ENCODE results near the gene VPS9D1.
"Not testable (repeated sequence)": the region's sequence is repeated elsewhere in the genome, so short reads cannot be mapped to it uniquely, and the experiment has no call there.

The VPS9D1 gene

DNA sequence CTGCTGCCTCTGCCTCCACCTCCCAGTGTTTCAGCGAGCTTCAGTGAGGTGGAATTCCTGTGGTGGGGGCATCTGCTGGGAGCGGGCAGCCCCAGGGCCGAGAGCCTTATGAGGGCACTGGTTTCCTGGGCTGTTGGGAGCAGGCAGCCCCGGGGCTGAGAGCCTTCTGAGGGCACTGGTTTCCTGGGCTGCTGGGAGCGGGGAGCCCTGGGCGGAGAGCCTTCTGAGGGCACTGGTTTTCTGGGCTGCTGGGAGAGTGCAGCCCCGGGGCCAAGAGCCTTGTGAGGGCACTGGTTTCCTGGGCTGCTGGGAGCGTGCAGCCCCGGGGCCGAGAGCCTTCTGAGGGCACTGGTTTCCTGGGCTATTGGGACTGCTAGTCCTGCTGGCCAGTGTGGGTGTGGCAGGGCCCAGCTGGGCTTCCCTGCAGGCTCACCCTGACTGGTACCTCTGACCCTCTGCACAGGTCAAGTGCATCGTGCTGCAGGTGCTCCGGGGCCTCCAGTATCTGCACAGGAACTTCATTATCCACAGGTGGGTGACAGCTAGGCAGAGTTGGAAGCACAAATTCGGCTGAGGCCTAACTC, 28.6 kb downstream of the VPS9D1 start:
- no peak for DNase-seq

DNA sequence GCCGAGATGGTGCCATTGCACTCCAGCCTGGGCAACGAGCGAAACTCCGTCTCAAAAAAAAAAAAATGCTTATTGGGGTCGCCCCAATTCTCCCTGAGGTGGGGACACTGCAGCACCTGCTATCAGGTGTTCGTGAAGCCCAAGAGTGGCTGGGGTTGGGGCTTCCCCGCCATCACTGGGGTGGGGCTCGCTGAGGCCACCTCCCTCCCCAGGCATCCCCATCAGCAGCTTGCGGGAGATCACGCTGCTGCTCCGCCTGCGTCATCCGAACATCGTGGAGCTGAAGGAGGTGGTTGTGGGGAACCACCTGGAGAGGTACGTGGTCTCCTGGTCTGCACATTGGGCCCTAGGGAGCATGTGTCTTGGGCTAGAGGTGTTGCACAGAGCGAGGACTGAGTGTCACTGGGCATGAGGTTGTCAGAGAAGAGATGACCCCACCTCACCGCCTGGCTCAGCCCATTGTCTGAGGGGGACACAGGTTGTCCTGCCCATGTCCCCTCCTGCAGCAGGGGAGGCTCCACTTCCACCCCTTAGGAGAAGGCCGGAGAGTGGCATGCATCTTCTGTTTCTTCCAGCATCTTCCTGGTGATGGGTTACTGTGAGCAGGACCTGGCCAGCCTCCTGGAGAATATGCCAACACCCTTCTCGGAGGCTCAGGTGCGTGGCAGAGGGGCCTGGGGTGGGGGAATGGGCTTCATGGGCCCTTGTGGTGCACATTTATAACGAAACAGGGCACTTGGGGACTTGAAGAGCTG, 29.3 kb downstream of the VPS9D1 start:
- DNase-seq = no peak

DNA sequence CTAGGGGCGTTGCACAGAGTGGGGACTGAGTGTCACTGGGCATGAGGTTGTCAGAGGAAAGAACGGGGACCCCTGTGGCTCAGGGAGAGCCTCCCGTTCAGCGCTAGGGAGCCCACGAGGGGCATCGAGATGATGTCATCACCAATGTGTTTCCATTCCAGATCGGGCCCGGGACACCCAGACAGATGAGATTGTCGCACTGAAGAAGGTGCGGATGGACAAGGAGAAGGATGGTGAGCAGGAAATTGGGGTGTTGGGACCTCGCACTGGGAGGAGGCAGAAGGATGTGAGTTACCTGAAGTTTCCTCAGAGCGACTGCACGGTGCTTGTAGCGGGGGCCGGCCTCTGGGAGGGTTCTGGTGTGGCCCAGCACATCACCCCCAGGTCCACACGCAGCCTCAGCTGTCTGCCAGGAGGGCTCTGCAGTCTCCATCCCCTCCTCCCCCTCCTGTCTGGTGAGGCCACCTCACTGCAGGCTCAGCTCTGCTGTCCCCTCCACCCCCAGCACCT, 30.3 kb downstream of the VPS9D1 start:
- no peak for DNase-seq

DNA sequence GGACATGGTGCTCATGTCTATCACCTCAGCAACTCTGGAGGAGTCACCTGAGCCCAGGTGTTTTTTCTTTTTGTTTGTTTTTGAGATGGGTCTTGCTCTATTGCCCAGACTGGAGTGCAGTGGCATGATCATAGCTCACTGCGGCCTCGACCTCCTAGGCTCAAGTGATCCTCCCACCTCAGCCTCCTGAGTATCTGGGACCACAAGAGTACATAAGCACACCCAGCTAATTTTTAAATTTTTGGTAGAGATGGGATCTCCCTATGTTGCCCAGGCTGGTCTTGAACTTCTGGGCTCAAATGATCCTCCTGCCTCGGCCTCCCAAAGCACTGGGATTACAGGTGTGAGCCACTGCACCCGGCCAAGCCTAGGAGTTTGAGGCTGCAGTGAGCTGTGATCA, 31.1 kb downstream of the VPS9D1 start:
- not testable (repeated sequence) for DNase-seq

DNA sequence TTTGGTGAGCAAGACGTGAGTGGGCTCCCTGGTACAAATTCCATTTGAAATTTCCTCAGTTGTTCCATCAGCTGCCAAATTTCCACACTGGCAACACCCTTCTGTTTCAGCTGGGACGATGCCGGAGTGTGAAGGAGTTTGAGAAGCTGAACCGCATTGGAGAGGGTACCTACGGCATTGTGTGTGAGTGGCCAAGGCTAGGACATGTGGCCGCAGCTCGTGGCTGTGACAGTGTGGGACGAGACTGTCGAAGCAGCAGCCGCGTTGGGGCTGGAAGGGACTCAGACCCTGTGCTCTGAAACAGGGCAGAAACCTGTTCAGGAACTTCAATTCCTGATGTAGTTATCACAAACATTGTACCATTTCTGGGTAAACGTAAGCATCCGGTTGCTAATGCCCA, 31.6 kb downstream of the VPS9D1 start:
- DNase-seq = no peak

DNA sequence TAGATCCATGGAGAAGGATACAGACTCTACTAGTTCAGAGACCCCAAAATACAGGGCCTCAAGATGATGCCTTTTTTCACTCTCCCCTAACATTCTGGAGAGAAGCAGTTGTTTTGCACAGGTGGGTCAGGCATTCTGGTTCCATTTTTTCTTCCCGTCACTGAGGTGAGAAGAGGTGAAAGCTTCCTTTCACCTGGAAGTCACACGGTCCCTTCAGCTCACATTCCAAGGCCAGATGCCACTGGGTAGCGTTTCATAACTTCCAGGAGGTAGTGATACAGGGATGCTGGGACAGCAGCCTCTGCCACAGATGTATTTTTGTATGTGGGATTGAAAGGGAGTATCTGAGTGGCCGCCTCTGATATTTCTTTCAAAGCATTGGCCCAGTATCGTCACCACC, 32.3 kb downstream of the VPS9D1 start:
- DNase-seq = no peak

DNA sequence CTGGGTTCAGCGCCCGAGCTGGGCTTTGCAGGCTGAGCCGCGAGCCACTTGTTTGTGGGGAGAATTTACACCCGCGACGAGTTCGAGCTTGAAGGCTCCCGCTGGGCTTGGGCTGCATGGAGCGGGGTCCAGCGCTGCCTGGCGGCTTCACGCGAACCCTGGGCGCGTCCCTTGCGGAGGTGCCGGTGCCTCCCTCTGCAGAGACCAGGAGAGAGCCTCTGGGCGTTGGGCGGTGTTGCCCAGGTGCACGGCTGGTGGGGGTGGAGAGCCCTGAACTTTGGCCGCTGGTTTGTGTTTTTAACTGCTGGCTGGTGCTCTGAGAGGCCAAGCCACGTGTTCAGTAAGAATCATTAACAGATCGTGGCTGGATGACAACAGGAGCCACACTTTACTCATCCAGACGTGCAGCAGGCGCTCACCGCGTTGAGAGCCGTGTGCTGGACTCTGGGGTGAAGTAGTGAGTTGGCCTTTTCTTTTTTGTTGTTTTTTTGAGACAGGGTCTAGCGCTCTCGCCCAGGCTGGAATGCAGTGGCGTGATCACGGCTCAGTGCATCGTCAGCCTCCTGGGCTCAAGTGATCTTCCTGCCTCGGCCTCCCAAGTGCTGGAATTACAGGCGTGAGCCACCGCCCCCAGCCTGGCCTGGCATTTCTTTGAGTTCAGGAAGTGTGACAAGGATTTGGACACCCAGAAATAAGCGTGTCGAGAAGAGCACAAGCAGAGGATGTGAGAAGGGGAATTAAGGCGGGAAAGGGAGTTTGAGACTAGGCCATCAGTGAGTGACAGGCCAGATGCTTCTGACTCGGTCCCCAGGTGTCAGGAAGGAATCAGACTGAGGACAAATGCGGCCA, 33.4 kb downstream of the VPS9D1 start:
- no peak for DNase-seq

DNA sequence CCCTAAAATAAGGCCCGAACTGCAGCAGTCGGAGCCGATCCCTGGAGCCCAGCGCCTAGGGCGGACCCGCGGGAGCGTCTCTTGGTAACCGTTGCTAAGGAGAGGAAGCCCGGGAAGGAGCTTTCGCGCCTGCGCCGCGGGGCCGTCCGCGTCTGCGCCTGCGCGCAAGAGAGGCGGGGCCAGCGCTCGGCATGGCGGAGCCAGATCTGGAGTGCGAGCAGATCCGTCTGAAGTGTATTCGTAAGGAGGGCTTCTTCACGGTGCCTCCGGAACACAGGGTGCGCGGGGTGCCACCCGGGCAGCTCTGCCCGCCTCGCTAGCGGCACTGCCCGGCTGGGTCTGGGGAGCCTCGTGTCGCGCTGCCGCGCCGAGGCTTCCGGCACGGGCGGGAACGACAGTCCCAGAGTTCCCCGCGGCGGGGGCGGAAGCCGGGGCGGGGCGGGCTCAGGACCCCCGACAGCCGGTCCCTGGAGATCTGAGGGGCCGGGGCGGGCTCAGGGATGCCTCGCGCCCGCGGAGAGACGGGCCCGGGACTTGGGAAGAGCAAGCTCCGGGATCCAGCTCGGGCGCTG, 34.1 kb downstream of the VPS9D1 start, which contains the start of gene CDK10:
Gene CDK10 (plus strand): TSS at position 170 of the 572 bp plus-strand sequence. CDS start 22 bp downstream, at position 192.
- peak; percentile 62 for DNase-seq

DNA sequence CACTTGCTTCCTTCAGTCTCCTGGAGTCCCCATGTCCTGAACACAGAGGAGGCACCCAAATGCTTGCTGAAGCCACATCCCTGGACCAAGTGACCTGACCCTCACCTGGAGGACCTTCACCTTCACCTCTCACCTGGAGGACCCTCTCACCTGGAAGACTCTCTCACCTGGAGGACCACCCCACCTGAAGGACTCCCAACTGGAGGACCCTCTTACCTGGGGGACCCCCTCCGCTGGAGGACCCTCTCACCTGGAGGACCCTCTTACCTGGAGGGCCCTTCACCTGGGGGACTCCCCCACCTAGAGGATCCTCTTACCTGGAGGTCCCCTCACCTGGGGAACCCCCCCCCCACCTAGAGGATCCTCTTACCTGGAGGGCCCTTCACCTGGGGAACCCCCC, 34.8 kb downstream of the VPS9D1 start:
- no peak for DNase-seq

DNA sequence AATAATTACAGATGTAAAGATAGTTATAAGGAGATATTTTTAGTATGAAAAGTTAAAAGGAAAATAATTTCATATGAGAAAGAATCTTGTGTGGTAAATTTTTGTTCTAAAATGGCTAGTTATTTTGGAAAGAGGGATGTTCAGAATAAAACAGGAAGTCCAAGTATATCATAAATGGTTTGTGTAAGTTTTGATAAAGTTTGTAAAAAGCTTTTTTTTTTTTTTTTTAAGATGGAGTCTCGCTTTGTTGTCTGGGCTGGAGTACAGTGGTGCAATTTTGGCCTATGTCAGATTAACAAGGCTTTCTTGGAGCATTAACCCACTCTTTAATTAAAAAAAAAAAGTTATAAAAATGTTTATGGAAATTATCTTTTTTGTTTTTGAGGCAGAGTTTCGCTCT, 42.4 kb downstream of the VPS9D1 start:
- DNase-seq = no peak

DNA sequence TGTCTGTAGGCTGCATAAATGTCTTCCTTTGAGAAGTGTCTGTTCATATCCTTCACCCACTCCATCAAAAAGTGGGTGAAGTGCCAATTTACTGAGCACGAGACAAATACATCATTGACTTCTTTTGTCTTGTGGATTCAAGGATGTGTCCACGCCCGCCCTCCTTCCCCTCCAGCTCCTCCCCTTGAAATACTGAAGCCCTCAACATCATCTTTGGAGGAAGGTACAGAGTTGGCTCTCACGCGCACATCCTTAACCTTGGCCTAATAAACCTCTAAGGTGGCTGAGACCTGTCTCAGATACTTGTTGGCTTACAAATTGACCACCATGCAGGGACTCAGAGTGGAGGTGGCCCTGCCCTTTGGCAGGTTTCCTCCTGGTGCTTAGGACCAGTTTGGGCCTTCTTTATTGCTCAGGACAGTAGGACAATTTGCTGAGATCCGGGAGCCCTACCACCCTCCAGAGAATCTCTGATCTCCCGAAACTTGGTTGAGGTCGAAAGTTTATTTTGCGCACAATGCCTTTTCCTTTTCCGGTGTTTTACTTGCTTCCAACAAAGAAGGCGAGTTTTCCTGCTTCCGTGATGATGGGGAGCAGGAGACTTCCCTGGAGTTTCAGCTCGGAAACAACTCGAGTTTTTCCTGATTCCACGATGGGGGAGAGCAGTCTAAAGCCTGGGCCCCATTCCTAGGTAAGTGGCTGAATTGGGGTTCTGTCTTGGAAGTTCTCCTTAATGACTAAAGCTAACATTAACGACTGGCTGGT, 48.3 kb downstream of the VPS9D1 start:
- DNase-seq = no peak

DNA sequence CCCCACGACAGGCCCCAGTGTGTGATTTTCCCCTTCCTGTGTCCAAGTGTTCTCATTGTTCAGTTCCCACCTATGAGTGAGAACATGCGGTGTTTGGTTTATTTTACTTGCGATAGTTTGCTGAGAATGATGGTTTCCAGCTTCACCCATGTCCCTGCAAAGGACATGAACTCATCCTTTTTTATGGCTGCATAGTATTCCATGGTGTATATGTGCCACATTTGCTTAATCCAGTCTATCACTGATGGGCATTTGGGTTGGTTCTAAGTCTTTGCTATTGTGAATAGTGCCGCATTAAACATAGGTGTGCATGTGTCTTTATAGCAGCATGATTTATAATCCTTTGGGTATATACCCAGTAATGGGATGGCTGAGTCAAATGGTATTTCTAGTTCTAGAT, 49.1 kb downstream of the VPS9D1 start:
- DNase-seq = not testable (repeated sequence)

DNA sequence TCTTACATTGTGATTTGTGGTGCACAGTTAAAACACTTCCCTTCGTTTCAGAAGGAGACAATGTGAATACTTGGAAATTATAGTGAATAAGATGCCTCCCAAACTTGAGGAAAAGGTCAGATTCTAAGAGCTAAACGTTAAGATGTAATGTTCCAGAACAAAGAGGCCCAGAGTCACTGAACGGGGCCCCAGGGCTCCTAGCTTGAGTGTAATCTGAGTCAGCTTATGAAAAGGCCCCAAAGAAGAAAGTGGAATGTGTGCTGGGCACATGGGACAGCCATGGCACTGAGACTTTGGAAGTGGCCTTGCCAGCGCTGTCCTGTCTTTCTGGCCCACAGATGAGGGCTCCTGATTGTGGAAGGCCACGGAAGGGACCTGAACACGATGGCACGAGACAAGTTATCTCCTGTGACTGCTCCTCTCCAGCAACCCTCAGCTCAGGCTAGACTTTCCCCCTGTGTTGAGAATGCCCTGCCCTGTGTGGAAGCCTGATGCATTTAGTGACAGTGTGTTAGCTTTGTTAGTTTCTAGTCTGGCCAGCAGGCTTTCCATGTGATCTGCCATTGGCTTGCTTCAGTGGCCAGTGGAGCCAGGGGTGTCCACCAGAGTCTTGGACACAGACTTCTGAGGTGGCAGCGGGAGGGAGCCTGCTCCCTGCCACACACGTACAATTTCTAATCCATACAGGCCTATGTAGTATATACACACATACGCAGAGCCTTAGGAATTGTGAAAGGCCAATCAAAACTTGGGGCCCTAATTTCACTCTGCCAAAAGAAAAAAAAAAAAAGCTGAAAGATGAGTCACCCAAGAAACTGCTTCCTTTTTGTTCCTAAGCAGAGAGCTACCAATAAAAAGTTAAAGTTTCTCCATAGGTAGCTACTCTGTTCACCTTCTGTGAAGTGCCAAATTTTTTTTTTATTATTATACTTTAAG, 49.9 kb downstream of the VPS9D1 start:
- no peak for DNase-seq

DNA sequence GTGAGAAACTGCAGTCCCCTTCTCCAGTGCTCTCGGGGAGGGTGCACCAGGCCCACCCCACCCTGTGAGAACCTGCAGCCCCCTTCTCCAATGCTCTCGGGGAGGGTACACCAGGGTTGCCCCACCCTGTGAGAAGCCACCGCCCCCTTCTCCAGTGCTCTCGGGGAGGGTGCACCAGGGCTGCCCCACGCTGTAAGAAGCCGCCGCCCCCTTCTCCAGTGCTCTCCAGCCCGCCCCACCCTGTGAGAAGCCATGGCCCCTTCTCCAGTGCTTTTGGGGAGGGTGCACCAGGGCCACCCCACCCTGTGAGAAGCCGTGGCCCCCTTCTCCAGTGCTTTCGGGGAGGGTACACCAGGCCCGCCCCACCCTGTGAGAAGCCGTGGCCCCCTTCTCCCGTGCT, 50.9 kb downstream of the VPS9D1 start:
- DNase-seq = no peak

DNA sequence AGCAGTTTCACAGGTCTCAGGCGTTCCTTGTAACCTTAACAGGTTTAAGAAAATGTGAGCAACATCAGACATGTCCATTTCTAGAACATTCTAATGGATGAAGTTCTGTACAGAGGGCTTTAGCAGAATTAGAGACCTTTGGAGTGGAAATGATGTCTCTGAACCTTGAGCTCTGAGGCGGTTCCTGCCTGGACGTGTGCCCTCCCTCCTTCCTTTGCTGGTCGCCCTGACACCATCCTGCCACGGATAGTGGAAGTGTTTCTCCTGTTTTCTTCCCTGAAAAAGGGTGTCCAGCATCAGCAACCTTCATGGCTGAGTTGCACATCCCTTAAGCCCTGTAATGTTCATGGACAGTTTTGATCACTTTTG, 51.9 kb downstream of the VPS9D1 start:
- DNase-seq = no peak

DNA sequence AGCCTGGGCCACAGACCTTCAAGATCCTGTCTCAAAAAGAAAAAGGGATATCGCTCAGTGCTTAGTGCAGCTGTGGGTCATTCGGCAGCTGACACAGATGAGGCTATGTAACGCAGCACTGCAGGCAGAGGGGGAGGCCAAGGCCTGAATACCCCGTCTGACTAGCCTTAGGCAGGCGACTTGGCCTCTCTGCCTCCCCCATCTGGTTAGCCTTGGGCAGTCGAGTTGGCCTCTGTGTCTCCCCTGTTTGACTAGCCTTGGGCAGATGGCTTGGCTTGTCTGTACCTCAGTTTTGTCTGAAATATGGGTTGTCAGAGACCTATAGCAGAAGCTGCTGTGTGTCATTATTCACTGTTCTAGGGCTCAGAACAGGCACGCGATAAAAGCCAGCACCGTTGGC, 53.1 kb downstream of the VPS9D1 start:
- DNase-seq = no peak

DNA sequence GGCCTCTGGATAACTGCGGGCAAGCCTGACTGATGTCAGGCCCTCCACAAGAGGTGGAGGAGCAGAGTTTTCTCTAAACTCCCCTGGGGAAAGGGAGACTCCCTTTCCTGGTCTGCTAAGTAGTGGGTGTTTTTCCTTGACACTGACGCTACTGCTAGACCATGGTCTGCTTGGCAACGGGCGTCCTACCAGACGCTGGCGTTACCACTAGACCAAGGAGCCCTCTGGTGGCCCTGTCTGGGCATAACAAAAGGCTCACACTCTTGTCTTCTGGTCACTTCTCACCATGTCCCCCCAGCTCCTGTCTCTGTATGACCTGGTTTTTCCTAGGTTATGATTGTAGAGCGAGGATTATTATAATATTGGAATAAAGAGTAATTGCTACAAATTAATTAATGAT, 53.7 kb downstream of the VPS9D1 start:
- peak; percentile 5 for DNase-seq

DNA sequence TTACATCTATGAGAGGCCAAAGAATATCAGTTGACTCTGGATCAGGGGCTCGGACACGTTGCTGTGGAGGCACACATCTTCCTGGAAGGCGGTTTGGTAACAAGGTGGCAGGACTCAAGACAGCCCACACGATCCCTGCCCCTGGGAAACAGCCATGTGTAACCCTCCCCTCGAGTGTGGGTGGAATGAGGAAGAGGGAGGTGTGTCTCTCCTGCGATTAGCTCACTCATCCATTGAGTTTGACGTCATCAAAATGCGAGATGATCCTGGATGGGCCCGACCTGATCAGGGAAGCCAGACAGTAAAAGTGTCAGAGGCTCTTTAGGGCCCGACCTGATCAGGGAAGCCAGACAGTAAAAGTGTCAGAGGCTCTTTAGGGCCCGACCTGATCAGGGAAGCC, 56.5 kb downstream of the VPS9D1 start:
- not testable (repeated sequence) for DNase-seq

DNA sequence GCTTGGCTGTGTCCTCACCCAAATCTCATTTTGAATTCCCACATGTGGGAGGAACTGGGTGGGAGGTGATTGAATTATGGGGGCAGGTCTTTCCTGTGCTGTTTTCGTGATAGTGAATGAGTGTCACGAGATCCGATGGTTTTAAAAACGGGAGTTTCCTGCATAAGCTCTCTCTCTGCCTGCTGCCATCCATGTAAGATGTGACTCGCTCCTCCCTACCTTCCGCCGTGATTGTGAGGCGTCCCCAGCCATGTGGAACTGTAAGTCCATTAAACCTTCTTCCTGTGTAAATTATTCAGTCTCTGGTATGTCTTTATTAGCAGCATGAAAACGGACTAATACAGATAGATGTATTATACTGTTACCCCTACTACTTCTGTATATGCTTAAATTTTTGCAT, 59.5 kb downstream of the VPS9D1 start:
- no peak for DNase-seq

DNA sequence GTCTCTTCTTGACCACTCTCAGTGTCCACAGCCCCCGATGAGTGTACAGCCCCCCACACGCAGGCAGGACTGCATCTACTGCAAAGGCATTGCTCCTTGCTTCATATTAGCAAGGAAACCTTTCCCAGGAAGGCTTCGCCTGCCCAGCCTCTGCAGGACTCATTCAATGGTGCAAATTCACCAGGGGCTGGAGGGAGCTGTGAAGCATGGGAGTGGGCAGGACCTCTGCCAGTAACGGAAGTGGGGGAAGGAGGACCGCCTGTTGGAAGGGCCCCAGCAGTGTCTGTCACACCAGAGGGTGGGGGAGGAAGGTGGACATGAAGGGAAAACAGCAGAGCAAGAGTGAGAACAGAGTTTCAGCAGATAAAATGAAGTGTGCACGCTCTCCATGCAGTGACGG, 60.6 kb downstream of the VPS9D1 start:
- DNase-seq = no peak

DNA sequence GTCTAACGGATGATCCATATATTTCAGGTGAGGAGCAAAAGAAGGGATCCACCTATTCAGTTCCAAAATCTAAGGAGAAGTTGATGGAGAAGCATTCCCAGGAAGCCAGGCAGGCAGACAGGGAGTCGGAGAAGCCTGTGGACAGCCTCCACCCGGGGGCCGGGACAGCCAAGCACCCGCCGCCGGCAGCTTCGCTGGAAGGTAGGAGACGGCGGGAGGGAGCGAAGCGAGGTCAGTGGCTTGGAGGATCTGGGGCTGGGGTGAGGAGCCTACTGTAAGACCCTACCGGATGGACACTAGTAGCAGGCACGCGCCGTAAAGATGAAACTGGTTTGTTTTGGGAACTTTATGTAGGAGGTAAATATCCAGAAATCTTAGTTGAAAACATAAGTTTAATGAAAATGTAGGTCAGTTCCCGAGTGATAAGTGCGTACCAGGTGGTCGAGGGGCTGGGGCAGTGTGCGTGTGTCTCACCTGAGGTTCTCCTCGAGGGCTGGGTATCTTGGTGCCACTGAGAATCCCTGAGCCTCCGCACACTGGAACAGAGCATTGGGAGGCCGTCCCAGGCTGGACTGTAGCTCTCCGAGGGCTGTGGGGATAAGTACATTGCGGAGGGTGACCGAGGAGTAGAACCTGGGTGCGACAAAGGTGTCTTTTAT, 62.3 kb downstream of the VPS9D1 start:
- DNase-seq = no peak
